Erythroblast (primary cell): ENCODE measurements around the gene SLC25A51.

ENCODE experiments used
- GATA1 ChIP-seq: IDR thresholded peaks from 2 replicates; pipeline ENCODE4 v1.6.1; 2011; ENCODE audit warnings: low read depth, mild to moderate bottlenecking, control low read depth, low read length, moderate library complexity
- POLR2A ChIP-seq: IDR thresholded peaks from 2 replicates; pipeline ENCODE4 v1.6.1; 2011; ENCODE audit warnings: mild to moderate bottlenecking, low read length

DNA sequence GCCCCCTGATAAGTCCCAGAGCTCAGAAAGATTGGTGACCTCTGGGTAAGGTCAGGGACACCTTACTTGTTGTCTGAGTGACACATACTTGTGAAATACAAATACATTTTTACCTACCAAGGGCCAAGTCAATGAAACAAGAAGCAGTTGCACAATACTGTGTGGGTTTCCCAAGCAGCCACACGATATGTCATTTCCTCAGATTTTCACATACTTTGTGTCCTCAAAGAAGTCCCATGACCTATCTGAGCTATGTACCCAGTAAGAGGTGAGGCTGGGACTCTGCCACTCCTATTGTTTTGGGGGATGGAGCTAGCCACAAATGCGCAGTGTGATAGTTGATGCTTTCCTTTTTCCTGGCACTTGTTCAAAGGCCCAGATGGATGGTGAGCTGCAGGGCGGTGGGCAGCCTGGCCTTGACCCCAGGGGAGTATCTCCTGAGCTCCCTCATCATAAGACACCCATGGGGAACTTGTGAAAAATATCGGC, 4.8 kb upstream of the SLC25A51 start:
- no peak for TF ChIP-seq POLR2A
- no peak for TF ChIP-seq GATA1
